GM23248 (cell line): ENCODE results near the gene LAMA1. TPM values are rescaled to one million over a fixed set of nuclear protein-coding genes. Genes with fewer than 3 reads are reported as not detected.

ENCODE experiments used
- DNase-seq: peaks from one replicate; pipeline ENCODE4 v3.0.0-alpha.2; 2015
- H2AFZ ChIP-seq: fragments of 200-600 bp; sonication (generic); 2 replicates; pipeline ENCODE4 v1.6.1; 2016; ENCODE audit warnings: antibody characterized with exemption
- H3F3A ChIP-seq: fragments of 200-600 bp; sonication (generic); 2 replicates; pipeline ENCODE4 v1.6.1; 2016; ENCODE audit warnings: mild to moderate bottlenecking, antibody characterized with exemption, mixed run types; ENCODE audit not compliant: insufficient read depth
- H3K27ac ChIP-seq: fragments of 200-600 bp; sonication (generic); 2 replicates; pipeline ENCODE4 v1.5.1; 2016; ENCODE audit warnings: mild to moderate bottlenecking
- H3K27me3 ChIP-seq: fragments of 200-600 bp; sonication (generic); replicated peaks from 2 replicates; pipeline ENCODE4 v1.6.1; 2016; ENCODE audit warnings: mild to moderate bottlenecking; ENCODE audit not compliant: insufficient read depth
- H3K36me3 ChIP-seq: fragments of 200-600 bp; sonication (generic); 2 replicates; pipeline ENCODE4 v1.6.1; 2016; ENCODE audit warnings: low read depth, mild to moderate bottlenecking
- H3K4me1 ChIP-seq: fragments of 200-600 bp; sonication (generic); 2 replicates; pipeline ENCODE4 v1.6.1; 2016; ENCODE audit warnings: mild to moderate bottlenecking; ENCODE audit not compliant: insufficient read depth
- H3K4me2 ChIP-seq: fragments of 200-600 bp; sonication (generic); one replicate; pipeline ENCODE4 v1.6.1; 2016; ENCODE audit warnings: mild to moderate bottlenecking; ENCODE audit not compliant: unreplicated experiment
- H3K4me3 ChIP-seq: fragments of 200-600 bp; sonication (generic); 2 replicates; pipeline ENCODE4 v1.5.1; 2016; ENCODE audit warnings: mild to moderate bottlenecking
- H3K79me2 ChIP-seq: fragments of 200-600 bp; sonication (generic); 2 replicates; pipeline ENCODE4 v1.6.1; 2016; ENCODE audit warnings: mild to moderate bottlenecking; ENCODE audit not compliant: insufficient read depth
- H3K9ac ChIP-seq: fragments of 200-600 bp; sonication (generic); 2 replicates; pipeline ENCODE4 v1.6.1; 2016; ENCODE audit warnings: mild to moderate bottlenecking
- H3K9me2 ChIP-seq: fragments of 200-600 bp; sonication (generic); 2 replicates; pipeline ENCODE4 v1.6.1; 2016; ENCODE audit warnings: mixed run types, mild to moderate bottlenecking, moderate library complexity; ENCODE audit not compliant: insufficient read depth
- H3K9me3 ChIP-seq: fragments of 200-600 bp; sonication (generic); one replicate; pipeline ENCODE4 v1.6.1; 2017; ENCODE audit warnings: low read depth
- H4K20me1 ChIP-seq: fragments of 200-600 bp; sonication (generic); 2 replicates; pipeline ENCODE4 v1.6.0; 2016; ENCODE audit not compliant: insufficient read depth
- EZH2 ChIP-seq: fragments of 200-600 bp; sonication (generic); IDR thresholded peaks from 2 replicates; pipeline ENCODE4 v1.6.1; 2018; ENCODE audit warnings: antibody characterized with exemption, mild to moderate bottlenecking; ENCODE audit not compliant: insufficient read depth, poor library complexity, severe bottlenecking
- EZH2phosphoT487 ChIP-seq: fragments of 200-600 bp; sonication (generic); IDR thresholded peaks from 2 replicates; pipeline ENCODE4 v1.6.1; 2018; ENCODE audit warnings: antibody characterized with exemption, moderate library complexity, mild to moderate bottlenecking, low read depth; ENCODE audit not compliant: insufficient read depth
- WGBS, 2 experiments: methylation state at CpG; one replicate each; pipeline ENCODE4 v1.1.6; 2015 to 2017; ENCODE audit warnings: low lambda C conversion rate in 2 of 2, low coverage in 1 of 2; ENCODE audit errors: missing lambda C conversion rate in 2 of 2; 5-methylcytosine and 5-hydroxymethylcytosine counted together
- in situ Hi-C: fragments of 300-500 bp; cut with MboI; formaldehyde crosslinking; loops from 2 replicates; pipeline ENCODE4 v1.15.0; 2020
- polyA plus RNA-seq: library from polyadenylated mRNA; unstranded; fragments of >200 nt; fragmentation: Nextera tagmentation; extraction: Ambion mirVana; gene quantifications from 2 replicates; pipeline ENCODE4 v1.2.1, GENCODE V29; 2016
- total RNA-seq: library from RNA; depleted of rRNA; stranded (reverse); fragments of >200 nt; shearing (Covaris generic); gene quantifications from 2 replicates; pipeline ENCODE4 v1.2.3, GENCODE V29; 2014

Gene LAMA1
- total and polyA plus RNA-seq, 2 experiments from 2014 or later, result 3.1 to 5.4 TPM

DNA sequence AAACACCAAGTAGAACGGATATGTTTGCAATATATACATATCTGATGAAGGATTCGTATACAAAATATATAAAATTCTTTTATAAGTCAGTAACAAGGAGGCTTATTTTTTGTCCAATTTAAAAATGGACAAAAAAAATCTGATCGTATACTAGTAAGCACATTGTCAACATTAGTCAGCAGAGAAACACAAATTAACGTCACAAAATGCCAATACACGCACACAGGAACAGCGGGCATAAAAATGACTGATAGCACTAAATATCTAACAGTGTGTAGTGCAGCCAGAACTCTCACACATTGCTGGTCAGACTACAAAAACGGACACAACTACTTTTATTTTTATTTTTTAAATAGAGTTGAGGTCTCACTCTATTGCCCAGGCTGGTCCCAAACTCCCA is 69.5 kb downstream of the LAMA1 start:
- Histone ChIP-seq H3K27ac (no peak overlapping the region), H3K27me3 (no peaks in the 10 kb centered on the region), H4K20me1 (no peaks in the 10 kb centered on the region), H3K36me3 (no peaks in the 10 kb centered on the region), H3K79me2 (no peaks in the 10 kb centered on the region), H3K4me2 (no peak overlapping the region), H3K9ac (no peak overlapping the region), H3K9me3 (no peaks in the 10 kb centered on the region), H3K4me1 (no peaks in the 10 kb centered on the region), H3K9me2 (no peaks in the 10 kb centered on the region), H3K4me3 (no peak overlapping the region), H3F3A (no peaks in the 10 kb centered on the region), H2AFZ (no peak overlapping the region)
- no peak for DNase-seq
- WGBS, 2 experiments, result 83 to 89% methylated on average over 7 of the region's 7 CpGs
- in situ Hi-C loops, result no loop called here
- TF ChIP-seq EZH2 (no peak), EZH2phosphoT487 (no peak)

GRCh38 chr18:7047336-7047735 is 70.3 kb downstream of the LAMA1 start:
- H3K9me3 ChIP-seq, result no peaks in the 10 kb centered on the region
- no peaks in the 10 kb centered on the region for H3K9me2 ChIP-seq
- DNase-seq, result no peak
- H3F3A ChIP-seq, result no peaks in the 10 kb centered on the region
- 84 to 94% methylated on average over 1 of the region's 1 CpG for WGBS, 2 experiments
- no peak overlapping the region for H3K9ac ChIP-seq
- H3K36me3 ChIP-seq, result no peaks in the 10 kb centered on the region
- H4K20me1 ChIP-seq, result no peaks in the 10 kb centered on the region
- H3K4me1 ChIP-seq, result no peaks in the 10 kb centered on the region
- no peaks in the 10 kb centered on the region for H3K27me3 ChIP-seq
- H3K4me2 ChIP-seq, result no peak overlapping the region
- H3K27ac ChIP-seq, result no peak overlapping the region
- in situ Hi-C loops, result no loop called here
- TF ChIP-seq EZH2 (no peak), EZH2phosphoT487 (no peak)
- H2AFZ ChIP-seq, result no peak overlapping the region
- H3K4me3 ChIP-seq, result no peak overlapping the region
- no peaks in the 10 kb centered on the region for H3K79me2 ChIP-seq

DNA sequence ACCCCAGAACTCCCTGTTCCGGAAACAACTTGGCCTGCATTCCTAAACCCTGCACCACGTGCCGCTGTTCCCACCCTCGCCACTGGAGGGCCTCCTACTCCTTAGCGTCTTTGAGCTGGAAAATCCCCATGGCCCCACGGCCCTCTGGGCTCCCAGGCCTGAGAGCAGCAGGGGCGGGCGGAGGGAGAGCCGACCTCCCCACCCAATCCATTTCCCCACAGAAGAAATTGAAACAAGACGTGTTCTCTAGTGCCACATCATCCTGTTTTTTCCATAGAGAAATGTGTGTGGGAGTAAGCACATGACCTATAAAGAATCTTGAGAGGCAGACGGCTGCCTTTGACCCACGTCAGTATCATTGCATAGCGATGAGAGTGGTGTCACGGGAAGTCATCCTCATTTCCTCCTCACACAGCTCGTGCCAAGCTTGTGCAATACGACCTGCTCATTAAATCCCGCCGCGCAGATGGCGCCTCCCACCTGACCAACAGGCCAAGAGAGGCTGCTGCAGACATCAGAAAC is 79.2 kb downstream of the LAMA1 start:
- DNase-seq, result peak; percentile 100
- Histone ChIP-seq H3K4me3 (peak overlapping the region; percentile 52), H3K9ac (peak overlapping the region; percentile 76), H3K79me2 (no peaks in the 10 kb centered on the region), H3K36me3 (no peaks in the 10 kb centered on the region), H3K27me3 (no peaks in the 10 kb centered on the region), H3K4me2 (peak overlapping the region; percentile 83), H3K9me2 (no peaks in the 10 kb centered on the region), H2AFZ (peak overlapping the region; percentile 89), H3K27ac (peak overlapping the region; percentile 82), H4K20me1 (no peaks in the 10 kb centered on the region), H3K9me3 (no peaks in the 10 kb centered on the region), H3F3A (peaks cover 9% of the 10 kb centered on the region; the same call in 1 of the 2 replicates), H3K4me1 (peaks cover 23% of the 10 kb centered on the region)
- in situ Hi-C loops, result loop anchor here (10.0 kb wide), 1 partner anchor 136 kb away; no protein-coding TSS in a partner anchor
- WGBS, 2 experiments, result 2 to 3% methylated on average over 20 of the region's 20 CpGs
- TF ChIP-seq EZH2, result no peak
- TF ChIP-seq EZH2phosphoT487, result no peak

DNA sequence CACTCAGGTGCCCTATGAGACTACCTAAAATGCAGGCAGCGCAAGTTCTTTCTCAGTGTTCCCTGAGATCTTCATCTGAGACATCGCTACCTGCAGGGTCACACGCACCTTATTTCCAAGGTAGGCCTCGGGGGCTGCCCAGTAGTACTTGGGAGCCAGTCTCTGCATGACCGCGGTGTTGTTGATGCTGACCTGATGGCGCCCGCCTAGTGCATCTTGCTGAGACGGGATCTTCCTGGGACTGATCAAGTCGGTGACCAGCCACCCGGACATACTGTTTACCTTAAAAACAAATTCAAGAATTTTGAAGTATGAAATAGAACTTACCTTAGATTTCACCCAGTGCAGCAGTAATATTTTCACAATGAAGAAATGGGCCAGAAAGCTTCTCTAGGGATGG is 80.1 kb downstream of the LAMA1 start:
- no peaks in the 10 kb centered on the region for H3K27me3 ChIP-seq
- H3K79me2 ChIP-seq, result no peaks in the 10 kb centered on the region
- 0 out of 2 replicates have a peak, but pooled peaks cover 6% of the 10 kb centered on the region for H3K36me3 ChIP-seq
- H3K4me2 ChIP-seq, result peak overlapping the region; percentile 63
- H3K27ac ChIP-seq, result peak overlapping the region; percentile 82
- H3K9me2 ChIP-seq, result no peaks in the 10 kb centered on the region
- H3K4me1 ChIP-seq, result peaks cover 23% of the 10 kb centered on the region
- H2AFZ ChIP-seq, result peak overlapping the region; percentile 89
- peak; percentile 2 for DNase-seq
- H3F3A ChIP-seq, result peaks cover 9% of the 10 kb centered on the region; the same call in 1 of the 2 replicates
- no peaks in the 10 kb centered on the region for H3K9me3 ChIP-seq
- H3K9ac ChIP-seq, result peak overlapping the region; percentile 76
- peak overlapping the region; percentile 52 for H3K4me3 ChIP-seq
- WGBS, 2 experiments, result 98 to 100% methylated on average over 11 of the region's 11 CpGs
- H4K20me1 ChIP-seq, result no peaks in the 10 kb centered on the region
- TF ChIP-seq EZH2 (no peak), EZH2phosphoT487 (no peak)
- in situ Hi-C loops, result loop anchor here (10.0 kb wide), 1 partner anchor 137 kb away; no protein-coding TSS in a partner anchor
